GM10266 (cell line): ENCODE measurements around the gene PHOSPHO2.

ENCODE experiments used
- DNase-seq: peaks from one replicate; pipeline ENCODE4 v3.0.0; 2012; ENCODE audit errors: extremely low spot score
- TF ChIP-seq, protein P1 (sequence below): IDR thresholded peaks from 2 replicates; pipeline ENCODE4 v1.5.1; 2012; ENCODE audit warnings: mild to moderate bottlenecking, low read depth; ENCODE audit not compliant: control insufficient read depth, insufficient read depth; ENCODE audit errors: missing control alignments

The PHOSPHO2 gene, protein sequence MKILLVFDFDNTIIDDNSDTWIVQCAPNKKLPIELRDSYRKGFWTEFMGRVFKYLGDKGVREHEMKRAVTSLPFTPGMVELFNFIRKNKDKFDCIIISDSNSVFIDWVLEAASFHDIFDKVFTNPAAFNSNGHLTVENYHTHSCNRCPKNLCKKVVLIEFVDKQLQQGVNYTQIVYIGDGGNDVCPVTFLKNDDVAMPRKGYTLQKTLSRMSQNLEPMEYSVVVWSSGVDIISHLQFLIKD

DNA sequence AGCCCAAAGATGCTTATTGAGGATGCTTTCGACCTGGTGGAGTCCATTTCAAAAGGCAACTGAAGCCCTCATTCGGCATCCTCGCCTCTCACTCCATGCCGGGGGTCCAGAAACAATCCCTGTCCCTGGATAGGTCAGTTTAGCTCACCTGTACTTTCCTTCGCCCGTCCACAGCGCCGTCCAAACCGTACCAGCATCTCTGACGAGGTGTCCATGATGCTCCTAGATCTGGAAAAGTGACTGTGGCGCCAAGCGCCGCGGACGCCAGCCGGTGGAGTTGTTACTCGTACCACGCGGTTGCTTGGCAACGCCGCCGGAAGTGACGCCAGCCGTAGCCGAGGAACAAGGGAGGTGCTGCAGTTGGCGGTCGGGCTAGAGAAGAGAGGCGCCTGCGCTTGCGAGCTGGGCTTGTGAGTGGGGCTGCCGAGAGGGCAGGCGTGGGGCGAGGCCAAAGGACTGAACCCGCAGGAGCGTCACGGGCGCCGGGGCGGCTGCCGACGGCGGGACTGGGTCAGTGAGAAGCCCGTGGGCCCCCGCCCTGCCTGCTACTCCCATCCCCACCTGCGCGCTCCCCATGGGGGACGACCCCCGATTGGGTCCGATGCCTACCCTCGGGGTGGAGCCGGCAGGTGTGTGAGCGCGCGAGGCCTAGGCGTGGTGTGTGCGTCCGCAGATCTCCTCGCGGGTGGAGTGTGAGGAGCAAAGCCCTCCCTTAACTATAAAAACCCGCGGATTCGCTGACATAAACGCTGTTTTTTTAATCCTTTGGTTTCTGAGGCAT is at the start of gene PHOSPHO2, which contains the start of gene CFAP210:
PHOSPHO2 (plus strand) TSS at position 357 of the 781 bp plus-strand sequence. CDS start 6,503 bp downstream, outside the sequence.
CFAP210 (minus strand) TSS at position 293 of the 781 bp plus-strand sequence; CDS start at position 215, 78 bp downstream.
- TF ChIP-seq, protein P1, sequence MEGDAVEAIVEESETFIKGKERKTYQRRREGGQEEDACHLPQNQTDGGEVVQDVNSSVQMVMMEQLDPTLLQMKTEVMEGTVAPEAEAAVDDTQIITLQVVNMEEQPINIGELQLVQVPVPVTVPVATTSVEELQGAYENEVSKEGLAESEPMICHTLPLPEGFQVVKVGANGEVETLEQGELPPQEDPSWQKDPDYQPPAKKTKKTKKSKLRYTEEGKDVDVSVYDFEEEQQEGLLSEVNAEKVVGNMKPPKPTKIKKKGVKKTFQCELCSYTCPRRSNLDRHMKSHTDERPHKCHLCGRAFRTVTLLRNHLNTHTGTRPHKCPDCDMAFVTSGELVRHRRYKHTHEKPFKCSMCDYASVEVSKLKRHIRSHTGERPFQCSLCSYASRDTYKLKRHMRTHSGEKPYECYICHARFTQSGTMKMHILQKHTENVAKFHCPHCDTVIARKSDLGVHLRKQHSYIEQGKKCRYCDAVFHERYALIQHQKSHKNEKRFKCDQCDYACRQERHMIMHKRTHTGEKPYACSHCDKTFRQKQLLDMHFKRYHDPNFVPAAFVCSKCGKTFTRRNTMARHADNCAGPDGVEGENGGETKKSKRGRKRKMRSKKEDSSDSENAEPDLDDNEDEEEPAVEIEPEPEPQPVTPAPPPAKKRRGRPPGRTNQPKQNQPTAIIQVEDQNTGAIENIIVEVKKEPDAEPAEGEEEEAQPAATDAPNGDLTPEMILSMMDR: no peak
- DNase-seq: peak; percentile 92

DNA sequence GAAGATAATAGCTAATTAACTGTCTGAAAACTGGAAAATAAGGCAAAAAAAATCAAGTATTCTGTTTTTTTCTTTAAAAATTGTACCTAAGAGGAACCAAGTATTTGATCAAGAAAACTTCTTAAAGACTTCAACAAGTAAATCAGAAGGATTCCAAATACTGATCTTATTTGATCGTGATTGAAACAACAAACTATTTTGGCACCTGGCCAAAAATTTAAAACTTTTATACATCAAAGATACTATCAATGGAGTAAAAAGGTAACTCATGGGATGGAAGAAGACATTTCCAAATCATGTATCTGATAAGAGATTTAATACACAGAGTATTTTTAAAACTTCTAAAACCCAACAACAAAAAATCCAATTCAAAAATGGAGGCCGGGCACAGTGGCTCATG is 46.8 kb upstream of the PHOSPHO2 start:
- TF ChIP-seq, protein P1: no peak
- DNase-seq: no peak

DNA sequence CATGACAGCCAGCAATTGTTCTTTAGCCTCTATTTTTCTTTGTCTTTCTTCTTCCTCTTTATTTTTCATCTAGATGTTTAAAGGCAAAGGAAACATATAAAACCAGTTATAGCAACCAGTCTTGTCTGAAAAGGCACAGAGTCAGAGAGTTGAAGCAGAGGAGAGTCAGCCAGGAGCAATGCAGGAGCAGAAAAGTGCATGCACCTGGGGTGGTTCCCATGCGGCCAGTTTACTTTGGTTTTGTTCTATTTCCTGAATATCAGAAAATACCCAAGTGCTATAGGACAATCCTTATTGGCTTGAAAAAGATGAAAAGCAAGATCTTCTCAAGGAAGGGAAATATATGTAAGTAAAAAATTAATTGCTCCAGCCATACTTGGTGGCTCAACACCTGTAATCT is 45.0 kb upstream of the PHOSPHO2 start:
- TF ChIP-seq, protein P1: no peak

DNA sequence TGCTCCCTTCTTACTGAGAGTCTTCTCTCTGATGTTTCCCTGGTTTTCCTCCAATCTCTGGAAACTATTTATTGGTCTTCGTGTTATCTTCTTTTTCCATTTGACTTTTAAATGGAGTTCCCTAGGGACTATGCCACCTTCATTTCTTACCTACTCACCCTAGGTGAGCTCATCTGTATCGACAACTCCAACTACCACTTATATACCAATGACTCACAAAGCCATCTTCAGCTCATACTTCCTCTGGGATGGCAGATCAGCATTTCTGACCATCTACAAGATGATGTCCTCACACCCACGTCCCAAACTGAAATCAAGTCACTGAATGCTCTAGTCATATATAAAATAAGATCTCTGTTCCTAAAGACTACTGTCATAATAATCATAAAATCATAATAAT is 40.6 kb upstream of the PHOSPHO2 start:
- TF ChIP-seq, protein P1: no peak
- DNase-seq: no peak

More for the DNA sequence above, 45.0 kb upstream of the PHOSPHO2 start:
- no peak for DNase-seq

DNA sequence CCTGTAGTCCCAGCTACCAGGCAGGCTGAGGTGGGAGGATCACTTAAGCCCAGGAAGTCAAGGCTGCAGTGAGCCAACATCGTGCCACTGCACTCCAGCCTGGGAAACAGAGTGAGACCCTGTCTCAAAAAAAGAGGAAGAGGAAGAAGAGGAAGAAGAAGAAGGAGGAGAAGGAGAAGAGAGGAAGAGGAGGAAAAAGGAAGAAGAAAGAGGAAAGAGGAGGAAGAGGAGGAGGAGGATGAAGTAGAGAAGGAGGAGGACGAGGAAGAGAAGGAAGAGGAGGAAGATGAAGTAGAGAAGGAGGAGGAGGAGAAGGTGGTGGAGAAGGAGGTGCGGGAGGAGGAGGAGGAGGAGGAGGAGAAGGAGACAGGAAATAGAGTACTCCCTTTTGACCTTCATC is 38.1 kb upstream of the PHOSPHO2 start:
- TF ChIP-seq, protein P1: no peak
- no peak for DNase-seq

DNA sequence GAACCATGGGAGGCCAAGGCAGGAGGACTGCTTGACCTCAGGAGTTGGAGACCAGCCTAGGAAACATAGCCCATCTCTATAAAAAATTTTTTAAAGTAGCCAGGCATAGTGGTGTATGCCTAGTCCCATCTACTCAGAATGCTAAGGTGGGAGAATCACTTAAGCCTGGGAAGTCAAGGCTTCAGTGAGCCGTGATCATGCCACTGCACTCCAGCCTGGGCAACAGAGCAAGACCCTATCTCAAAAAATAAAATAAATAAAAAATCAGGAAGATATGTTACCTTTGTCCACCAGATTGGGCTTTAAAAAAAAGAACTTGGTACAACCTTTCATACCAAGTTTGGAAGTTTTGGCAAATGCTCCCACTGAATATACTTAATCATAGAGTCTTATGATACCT is 35.4 kb upstream of the PHOSPHO2 start:
- TF ChIP-seq, protein P1: no peak
- DNase-seq: no peak

DNA sequence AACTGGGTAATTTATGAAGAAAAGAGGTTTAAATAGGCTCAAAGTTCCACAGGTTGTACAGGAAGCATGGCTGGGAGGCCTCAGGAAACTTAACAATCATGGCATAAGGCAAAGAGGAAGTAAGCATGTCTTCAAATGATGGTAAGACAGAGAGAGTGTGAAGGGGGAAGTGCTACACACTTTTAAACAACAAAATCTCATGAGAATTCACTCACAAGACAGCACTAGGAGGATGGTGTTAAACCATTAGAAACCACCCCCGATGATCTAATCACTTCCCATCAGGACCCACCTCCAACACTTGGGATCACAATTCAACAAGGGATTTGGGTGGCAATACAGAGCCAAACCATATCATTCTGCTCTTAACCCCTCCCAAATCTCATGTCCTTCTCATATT is 34.9 kb upstream of the PHOSPHO2 start:
- TF ChIP-seq, protein P1: no peak
- DNase-seq: no peak
